RWPE1 (cell line): Measurements from ENCODE around the gene TPM4.

Experiments
- CTCF ChIA-PET: fragments of 350-600 bp; sonication (Branson Sonifier 250); formaldehyde crosslinking; extraction: SDS; loops from one replicate; lab custom pipeline; 2021; lab: Yijun Ruan, JAX
- POLR2A ChIA-PET: fragments of 400-600 bp; formaldehyde crosslinking; extraction: SDS; loops from one replicate; lab custom pipeline; 2020; ENCODE audit warnings: antibody characterized with exemption; ENCODE audit not compliant: low non-redundant PET; lab: Yijun Ruan, JAX
- DNase-seq: peaks from one replicate; pipeline ENCODE4 v3.0.0; 2012; ENCODE audit warnings: low spot score
- H3K27ac ChIP-seq: fragments of 450-650 bp; 2 replicates; pipeline ENCODE4 v1.5.1; 2017
- TF ChIP-seq, protein P1 (sequence below): fragments of 450-650 bp; conservative IDR thresholded peaks from 2 replicates; pipeline ENCODE4 v1.5.1; 2017; ENCODE audit warnings: low read depth, mild to moderate bottlenecking

TPM4 gene

DNA sequence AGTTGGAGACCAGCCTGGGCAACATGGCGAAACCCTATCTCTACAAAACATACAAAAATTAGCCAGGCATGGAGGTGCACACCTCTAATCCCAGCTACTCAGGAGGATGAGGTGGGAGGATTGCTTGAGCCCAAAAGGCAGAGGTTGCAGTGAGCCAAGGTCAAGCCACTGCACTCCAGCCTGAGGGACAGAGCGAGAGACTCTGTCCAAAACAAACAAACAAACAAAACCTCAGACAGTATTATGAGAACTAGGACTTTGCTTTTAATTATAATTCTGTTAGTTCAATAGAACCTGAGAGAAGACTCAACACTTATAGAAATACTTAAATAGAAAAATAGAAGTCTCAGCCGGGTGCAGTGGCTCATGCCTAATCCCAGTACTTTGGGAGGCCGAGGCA, 31.1 kb upstream of the TPM4 start:
- H3K27ac ChIP-seq, result no peak overlapping the region
- CTCF ChIA-PET, result no interaction called here
- POLR2A ChIA-PET, result no interaction called here
- DNase-seq, result no peak
- TF ChIP-seq, protein P1, sequence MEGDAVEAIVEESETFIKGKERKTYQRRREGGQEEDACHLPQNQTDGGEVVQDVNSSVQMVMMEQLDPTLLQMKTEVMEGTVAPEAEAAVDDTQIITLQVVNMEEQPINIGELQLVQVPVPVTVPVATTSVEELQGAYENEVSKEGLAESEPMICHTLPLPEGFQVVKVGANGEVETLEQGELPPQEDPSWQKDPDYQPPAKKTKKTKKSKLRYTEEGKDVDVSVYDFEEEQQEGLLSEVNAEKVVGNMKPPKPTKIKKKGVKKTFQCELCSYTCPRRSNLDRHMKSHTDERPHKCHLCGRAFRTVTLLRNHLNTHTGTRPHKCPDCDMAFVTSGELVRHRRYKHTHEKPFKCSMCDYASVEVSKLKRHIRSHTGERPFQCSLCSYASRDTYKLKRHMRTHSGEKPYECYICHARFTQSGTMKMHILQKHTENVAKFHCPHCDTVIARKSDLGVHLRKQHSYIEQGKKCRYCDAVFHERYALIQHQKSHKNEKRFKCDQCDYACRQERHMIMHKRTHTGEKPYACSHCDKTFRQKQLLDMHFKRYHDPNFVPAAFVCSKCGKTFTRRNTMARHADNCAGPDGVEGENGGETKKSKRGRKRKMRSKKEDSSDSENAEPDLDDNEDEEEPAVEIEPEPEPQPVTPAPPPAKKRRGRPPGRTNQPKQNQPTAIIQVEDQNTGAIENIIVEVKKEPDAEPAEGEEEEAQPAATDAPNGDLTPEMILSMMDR, result no peak

DNA sequence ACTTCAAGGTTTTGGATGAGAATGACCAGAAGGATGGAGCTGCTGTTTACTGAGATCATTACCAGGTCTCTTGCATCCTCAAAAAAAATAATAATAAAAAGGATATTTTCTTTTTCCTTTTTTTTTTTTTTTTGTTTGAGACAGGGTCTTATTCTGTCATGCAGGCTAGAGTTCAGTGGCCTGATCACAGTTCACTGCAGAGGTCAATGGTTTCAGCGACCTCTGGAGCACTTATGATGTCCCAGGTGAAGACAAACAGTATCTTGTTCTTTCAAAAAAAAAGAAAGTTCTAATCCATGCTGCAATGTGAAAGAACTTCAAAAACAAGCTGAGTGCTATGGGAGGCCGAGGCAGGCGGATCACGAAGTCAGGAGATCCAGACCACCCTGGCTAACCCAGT, 30.4 kb upstream of the TPM4 start:
- POLR2A ChIA-PET, result no interaction called here
- no peak overlapping the region for H3K27ac ChIP-seq
- DNase-seq, result no peak
- TF ChIP-seq, protein P1, result no peak
- CTCF ChIA-PET, result no interaction called here

DNA sequence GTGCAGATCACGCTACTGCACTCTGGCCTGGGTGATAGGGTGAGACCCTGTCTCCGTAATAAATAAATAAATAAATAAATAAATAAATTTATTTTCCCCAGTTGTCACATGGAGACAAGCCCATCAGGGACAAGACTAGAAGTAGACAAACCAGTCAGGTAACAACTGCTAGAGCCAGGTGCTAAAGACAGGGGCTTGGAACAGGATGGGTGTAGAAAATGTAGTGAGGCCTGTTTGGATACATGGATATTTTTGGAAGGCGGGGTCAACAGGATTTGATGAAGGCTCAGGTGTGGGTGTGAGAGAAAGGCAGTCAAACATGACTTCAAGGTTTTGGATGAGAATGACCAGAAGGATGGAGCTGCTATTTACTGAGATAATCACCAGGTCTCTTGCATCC, 27.7 kb upstream of the TPM4 start:
- TF ChIP-seq, protein P1, result no peak
- ChIA-PET POLR2A (no interaction called here), CTCF (interaction anchor here (1.7 kb wide), 1 partner anchor 14 kb away, joined by 8 read pairs; no protein-coding TSS in a partner anchor)
- no peak for DNase-seq
- H3K27ac ChIP-seq, result no peak overlapping the region

DNA sequence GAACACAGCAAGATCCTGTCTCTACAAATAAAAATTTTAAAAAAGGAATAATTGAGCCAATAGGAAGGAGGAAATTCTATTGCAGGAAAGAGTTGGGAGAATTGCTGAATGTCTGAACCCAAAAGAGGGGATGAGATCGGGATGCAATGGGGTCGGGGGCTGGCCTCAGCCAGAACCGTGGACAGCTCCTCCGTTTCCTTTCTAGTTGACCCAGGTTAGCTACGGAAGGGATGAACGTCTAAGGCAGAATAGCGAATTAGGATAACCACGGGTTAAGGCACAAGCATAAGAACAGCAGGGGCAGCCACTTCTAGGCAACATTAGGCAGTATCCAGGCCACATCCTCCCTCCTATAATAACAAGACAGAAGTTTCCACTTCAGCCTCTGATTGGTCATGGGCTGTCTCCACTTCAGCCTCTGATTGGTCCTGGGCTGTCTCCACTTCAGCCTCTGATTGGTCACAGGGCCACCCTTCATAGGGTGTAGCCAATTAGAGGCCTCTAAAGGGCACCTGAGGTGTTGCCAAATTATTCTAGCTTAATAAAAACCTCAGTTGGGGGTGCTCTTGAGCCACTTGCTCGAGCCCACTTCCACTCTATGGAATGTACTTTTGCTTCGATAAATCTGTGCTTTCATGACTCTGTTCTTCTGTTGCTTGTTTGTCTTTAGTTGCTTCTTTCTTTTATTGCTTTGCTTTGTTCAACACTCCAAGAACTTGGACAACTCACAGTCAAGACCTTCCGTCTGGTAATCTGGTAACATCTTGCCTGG, 24.9 kb upstream of the TPM4 start:
- CTCF ChIA-PET, result interaction anchor here (1.2 to 1.4 kb wide), 2 partner anchors 11 to 240 kb away, joined by 3 to 8 read pairs; no protein-coding TSS in a partner anchor
- no peak overlapping the region for H3K27ac ChIP-seq
- TF ChIP-seq, protein P1, result no peak
- no peak for DNase-seq
- POLR2A ChIA-PET, result interaction anchor here (0.6 kb wide), 1 partner anchor 16 kb away, joined by 3 read pairs; no protein-coding TSS in a partner anchor

DNA sequence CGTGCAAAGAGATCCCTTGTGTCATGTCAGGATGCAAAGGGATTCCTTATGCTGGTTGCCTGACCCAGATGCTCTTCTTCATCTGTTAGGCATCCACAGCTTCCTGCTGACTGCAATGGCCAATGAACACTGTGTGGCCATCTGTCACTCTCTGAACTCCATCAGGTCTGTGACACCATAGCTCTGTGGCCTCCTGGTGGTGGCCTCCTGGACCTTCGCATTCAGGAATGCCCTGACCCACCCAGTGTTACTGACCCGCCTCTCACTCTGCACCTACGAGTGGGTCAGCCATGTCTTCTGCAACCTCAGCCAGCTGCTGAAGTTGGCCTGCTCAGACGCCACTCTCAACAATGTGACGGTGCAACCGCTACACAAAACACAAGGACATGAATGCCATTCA, 23.9 kb upstream of the TPM4 start:
- ChIA-PET CTCF (interaction anchor here (2.9 kb wide), 1 partner anchor 11 kb away, joined by 9 read pairs; no protein-coding TSS in a partner anchor), POLR2A (no interaction called here)
- H3K27ac ChIP-seq, result no peak overlapping the region
- DNase-seq, result no peak
- TF ChIP-seq, protein P1, result no peak

DNA sequence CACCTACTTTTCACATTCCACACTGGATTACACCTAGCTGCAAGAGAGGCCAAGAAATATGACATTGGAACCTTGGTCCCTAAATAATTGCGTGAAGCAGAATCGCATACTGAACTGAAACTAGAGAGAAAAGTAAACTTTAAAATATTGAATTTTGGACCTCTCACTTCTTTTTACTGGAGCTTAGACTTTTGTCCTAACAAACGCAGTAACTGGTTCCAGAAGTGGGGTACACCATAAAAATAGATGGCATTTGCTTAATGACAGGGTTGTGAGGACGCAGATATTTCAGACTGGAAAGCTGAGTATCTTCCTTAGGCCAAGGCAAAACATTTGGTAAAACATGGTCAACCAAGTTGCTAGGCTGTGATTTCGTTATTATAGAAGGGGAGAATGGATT, 19.2 kb upstream of the TPM4 start:
- ChIA-PET POLR2A (no interaction called here), CTCF (no interaction called here)
- TF ChIP-seq, protein P1, result no peak
- no peak for DNase-seq
- H3K27ac ChIP-seq, result no peak overlapping the region
